Lung (tissue), 12 donors: ENCODE measurements around the gene MOCS3. TPM values are rescaled to one million over a fixed set of nuclear protein-coding genes. Genes with fewer than 3 reads are reported as not detected.

Source experiments
- ATAC-seq: fragments of 200-7000 bp; cut with Tn5 transposase; one replicate; pipeline ENCODE4 v1.9.1; 2020; ENCODE audit warnings: moderate number of reproducible peaks; ENCODE audit not compliant: insufficient read depth, low FRiP score
- DNase-seq, 3 donors: peaks; one replicate each; pipeline ENCODE4 v3.0.0-alpha.2; 2013 to 2017
- H3K27ac ChIP-seq, 2 donors: one replicate each; pipeline ENCODE4 v1.5.1; 2013; ENCODE audit warnings: mild to moderate bottlenecking in 2 of 2, moderate library complexity in 2 of 2, control low read depth in 1 of 2, inconsistent platforms in 1 of 2, low read depth in 1 of 2, low read length in 1 of 2
- H3K27me3 ChIP-seq, 3 donors: one replicate each; pipeline ENCODE4 v1.5.1; 2013; ENCODE audit warnings: low read length in 2 of 3; ENCODE audit not compliant: control insufficient read depth in 3 of 3, insufficient read depth in 3 of 3
- H3K36me3 ChIP-seq, 4 donors: one replicate each; pipeline ENCODE4 v1.5.1; 2013; ENCODE audit warnings: low read length in 4 of 4, mild to moderate bottlenecking in 1 of 4, moderate library complexity in 1 of 4; ENCODE audit not compliant: control insufficient read depth in 4 of 4, insufficient read depth in 4 of 4
- H3K4me1 ChIP-seq, 5 donors: one replicate each; pipeline ENCODE4 v1.5.1; 2013; ENCODE audit warnings: low read length in 5 of 5, mild to moderate bottlenecking in 2 of 5, moderate library complexity in 1 of 5; ENCODE audit not compliant: control insufficient read depth in 5 of 5, insufficient read depth in 5 of 5
- H3K4me3 ChIP-seq: one replicate; pipeline ENCODE4 v1.5.1; 2013; ENCODE audit warnings: mild to moderate bottlenecking, control low read depth, moderate library complexity
- H3K9ac ChIP-seq, 2 donors: one replicate each; pipeline ENCODE4 v1.5.1; 2013; ENCODE audit warnings: low read length in 2 of 2, control low read depth in 1 of 2; ENCODE audit not compliant: insufficient read depth in 1 of 2
- H3K9me3 ChIP-seq, 4 donors: one replicate each; pipeline ENCODE4 v1.5.1; 2013; ENCODE audit warnings: low read length in 3 of 4, mild to moderate bottlenecking in 1 of 4, moderate library complexity in 1 of 4; ENCODE audit not compliant: control insufficient read depth in 4 of 4, insufficient read depth in 3 of 4
- CTCF ChIP-seq: IDR thresholded peaks from 2 replicates; pipeline ENCODE4 v1.5.1; 2012; ENCODE audit warnings: mild to moderate bottlenecking; ENCODE audit errors: control extremely low read depth, extremely low read depth
- WGBS, 2 donors: extraction: QIAGEN DNeasy Blood & Tissue Kit; methylation state at CpG; one replicate each; pipeline ENCODE4 v1.1.7; 2013; 5-methylcytosine and 5-hydroxymethylcytosine counted together
- polyA plus RNA-seq, 2 donors: library from polyadenylated mRNA; stranded (reverse); fragments of 200-250 nt; gene quantifications; one replicate each; pipeline ENCODE4 v1.2.1, GENCODE V29; 2013
- total RNA-seq, 2 donors: library from RNA; depleted of rRNA in 1 of 2; stranded (reverse); fragments of >200 nt in 1 of 2; gene quantifications; one replicate each; pipeline ENCODE4 v1.2.1, GENCODE V29; 2014 to 2021
- donor health status: control.
- donor health status: control.
- donor health status: Bipolar disorder and iron deficiency.
- donor health status: healthy.
- donor health status: DM: yes; HTN: yes; CAD: no.

MOCS3 gene
- total and polyA plus RNA-seq, 4 donors, result 1.8 to 5.9 (median 3.4) TPM

DNA sequence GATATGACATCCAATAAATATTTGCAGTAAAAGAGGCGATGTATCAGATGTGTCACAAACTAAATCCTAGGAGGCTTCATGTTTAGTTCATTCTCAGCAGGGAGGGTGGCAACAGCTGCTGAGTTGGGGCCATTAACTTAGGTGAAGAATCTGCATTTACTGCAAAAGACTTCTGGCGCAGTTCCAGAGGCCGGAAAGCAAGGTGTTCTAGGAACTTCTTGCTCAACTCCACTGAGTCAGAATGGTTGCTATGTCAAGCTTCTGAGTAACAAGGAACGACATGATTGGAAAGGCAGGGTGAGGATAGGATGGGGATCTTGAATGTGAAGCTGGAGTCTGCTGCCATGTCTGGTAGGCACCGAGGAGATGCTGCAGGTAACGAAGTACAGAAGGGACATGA lies 39.1 kb upstream of the MOCS3 start:
- H3K9ac ChIP-seq, result no peak overlapping the region
- H3K27me3 ChIP-seq, result no peaks in the 10 kb centered on the region
- H3K27ac ChIP-seq, result no peak overlapping the region
- H3K4me1 ChIP-seq, result peaks cover 0 to 36% (median 12%) of the 10 kb centered on the region in 5 donors
- ATAC-seq (no peak), DNase-seq (no peak)
- no peak overlapping the region for H3K4me3 ChIP-seq
- TF ChIP-seq CTCF, result no peak
- no peaks in the 10 kb centered on the region for H3K9me3 ChIP-seq
- peaks cover 0 to 12% (median under 1%) of the 10 kb centered on the region in 4 donors for H3K36me3 ChIP-seq
- WGBS, 2 donors, result 71 to 74% methylated on average over 6 of the region's 6 CpGs

DNA sequence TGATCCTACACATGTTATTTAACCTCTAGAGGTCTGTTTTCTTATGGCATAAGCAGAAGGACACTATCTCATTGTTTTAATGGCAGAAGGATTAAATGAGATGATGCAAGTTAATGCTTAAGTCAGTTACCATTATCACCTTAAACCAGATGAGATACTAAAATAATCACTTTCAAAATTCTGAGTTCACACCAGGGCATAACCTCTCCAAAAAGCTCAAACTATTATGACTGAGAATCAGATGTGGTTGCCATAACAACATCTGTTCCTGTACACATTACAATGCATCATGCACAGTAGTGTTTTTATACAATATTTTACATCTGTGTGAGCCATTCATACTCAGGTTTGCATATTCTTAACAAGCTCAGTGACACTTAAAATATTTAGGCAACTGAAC lies 37.6 kb upstream of the MOCS3 start:
- TF ChIP-seq CTCF, result no peak
- ATAC-seq (no peak), DNase-seq (peak in 1 of 3 donors; percentile 35)
- no peak overlapping the region for H3K9ac ChIP-seq
- no peaks in the 10 kb centered on the region for H3K9me3 ChIP-seq
- H3K4me3 ChIP-seq, result no peak overlapping the region
- no peak overlapping the region for H3K27ac ChIP-seq
- H3K36me3 ChIP-seq, result peaks cover 0 to 12% (median 2%) of the 10 kb centered on the region in 4 donors
- peaks cover 8 to 34% (median 9%) of the 10 kb centered on the region in 5 donors for H3K4me1 ChIP-seq
- no peaks in the 10 kb centered on the region for H3K27me3 ChIP-seq

- peak; percentile 43 for ATAC-seq
These were observed 36.7 kb upstream of the MOCS3 start for GRCh38 chr20:50921803-50922501.

More at GRCh38 chr20:50921803-50922501, 36.7 kb upstream of the MOCS3 start:
- Histone ChIP-seq H3K4me3 (no peak overlapping the region), H3K9me3 (no peaks in the 10 kb centered on the region), H3K36me3 (peaks cover 0 to 9% (median 1%) of the 10 kb centered on the region in 4 donors), H3K9ac (no peak overlapping the region), H3K4me1 (peaks cover 7 to 28% (median 12%) of the 10 kb centered on the region in 5 donors), H3K27ac (peak overlapping the region in 1 of 2 donors; percentile 55), H3K27me3 (no peaks in the 10 kb centered on the region)
- WGBS, 2 donors, result 67 to 79% methylated on average over 8 of the region's 8 CpGs
- peak; percentile 24 to 70 (median 39) for DNase-seq
- no peak for TF ChIP-seq CTCF
